GM18873 (cell line): ENCODE data around the gene SH2D6.
A peak's percentile ranks its signal among the peaks of the same experiment; 100 is the strongest.

ENCODE experiments used
- ATAC-seq: cut with Tn5 transposase; IDR thresholded peaks from one replicate; pipeline ENCODE4 v1.9.1; 2021; ENCODE audit warnings: mild to moderate bottlenecking, moderate library complexity, moderate number of reproducible peaks; ENCODE audit not compliant: unreplicated experiment, low FRiP score

SH2D6 gene

GRCh38 chr2:85420536-85421259 lies 2.2 kb downstream of the SH2D6 start:
- ATAC-seq = peak; percentile 75

- no peak for ATAC-seq
These were observed 3.0 kb downstream of the SH2D6 start for GRCh38 chr2:85421260-85422071.

- no peak for ATAC-seq
These were observed 3.6 kb downstream of the SH2D6 start for GRCh38 chr2:85422072-85422457.

- no peak for ATAC-seq
These were observed 5.0 kb downstream of the SH2D6 start for GRCh38 chr2:85423525-85423924.

- ATAC-seq = no peak
These were observed 7.1 kb downstream of the SH2D6 start for GRCh38 chr2:85425588-85425987.

- no peak for ATAC-seq
These were observed 8.9 kb downstream of the SH2D6 start for GRCh38 chr2:85427300-85427835.

GRCh38 chr2:85428343-85428881 lies 9.9 kb downstream of the SH2D6 start:
- ATAC-seq = no peak

- ATAC-seq = no peak
These were observed 10.9 kb downstream of the SH2D6 start for GRCh38 chr2:85429213-85429923.

GRCh38 chr2:85429924-85430289 lies 11.4 kb downstream of the SH2D6 start:
- no peak for ATAC-seq

GRCh38 chr2:85430752-85431569 lies 12.4 kb downstream of the SH2D6 start:
- no peak for ATAC-seq

GRCh38 chr2:85431570-85432205 lies 13.2 kb downstream of the SH2D6 start:
- ATAC-seq = no peak

GRCh38 chr2:85433511-85434089 lies 15.1 kb downstream of the SH2D6 start:
- ATAC-seq = no peak

GRCh38 chr2:85434696-85435095 lies 16.2 kb downstream of the SH2D6 start:
- ATAC-seq = no peak

- ATAC-seq = no peak
These were observed 16.9 kb downstream of the SH2D6 start for GRCh38 chr2:85435220-85435958.

- ATAC-seq = no peak
These were observed 17.7 kb downstream of the SH2D6 start for GRCh38 chr2:85435981-85436835.

GRCh38 chr2:85436836-85437487 lies 18.4 kb downstream of the SH2D6 start:
- ATAC-seq = no peak
